ENCODE data around the gene CFDP1.

GRCh38 chr16:75309899-75310430 lies 123.3 kb downstream of the CFDP1 start:
- no peak for TF ChIP-seq EZH2 (IDR thresholded peaks at IDR 0.05; ENCODE audit: low read length)
- TF ChIP-seq CTCF (optimal IDR thresholded peaks at IDR 0.05 in 1 of 3, IDR thresholded peaks at IDR 0.05 in 1 of 3, conservative IDR thresholded peaks at IDR 0.05 in 1 of 3; ENCODE audit: extremely low read depth in 1 of 3, insufficient read depth in 2 of 3, low read length in 3 of 3), result no peak

Measured in keratinocyte (primary cell).